ENCODE data around the gene GAB2.

DNA sequence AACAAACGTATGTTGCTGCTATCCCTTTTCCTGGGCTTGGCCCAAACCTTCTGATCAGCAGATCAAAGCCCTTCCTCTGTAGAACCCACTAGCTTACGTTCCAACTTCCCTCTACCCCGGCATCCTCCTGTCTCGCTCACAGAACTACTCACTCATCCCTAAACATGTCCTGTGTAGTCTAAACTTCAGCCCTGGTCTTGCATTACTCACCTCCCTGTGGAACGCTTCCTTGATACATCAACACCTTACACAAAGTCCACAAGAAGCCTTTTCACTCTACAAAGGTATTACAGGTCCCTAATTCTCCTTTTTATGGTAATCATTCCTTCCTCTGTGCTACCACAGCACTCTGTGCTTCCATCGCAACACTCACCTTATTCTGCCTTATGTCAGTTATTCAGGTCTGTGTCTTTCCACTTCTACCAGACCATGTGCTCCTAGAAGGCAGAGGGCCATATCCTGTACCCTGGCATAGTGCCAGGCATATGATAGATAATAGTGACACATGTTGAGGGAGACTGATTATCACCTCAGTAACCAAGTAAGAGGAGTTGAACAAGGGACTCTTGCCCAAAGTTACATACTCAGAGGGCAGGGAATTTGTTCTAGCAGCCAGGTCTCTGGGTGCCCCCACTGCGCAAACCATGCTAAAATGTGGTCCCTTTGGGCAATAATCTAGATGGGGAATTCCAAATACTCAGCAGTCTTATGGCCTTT lies 187.3 kb downstream of the GAB2 start:
- no peak for TF ChIP-seq POLR2AphosphoS5 (IDR thresholded peaks at IDR 0.05; ENCODE audit: low read depth, low read length)
- no peak for TF ChIP-seq SIN3A (IDR thresholded peaks at IDR 0.05; ENCODE audit: borderline replicate concordance, insufficient read depth, low read length)
- TF ChIP-seq, protein P1, sequence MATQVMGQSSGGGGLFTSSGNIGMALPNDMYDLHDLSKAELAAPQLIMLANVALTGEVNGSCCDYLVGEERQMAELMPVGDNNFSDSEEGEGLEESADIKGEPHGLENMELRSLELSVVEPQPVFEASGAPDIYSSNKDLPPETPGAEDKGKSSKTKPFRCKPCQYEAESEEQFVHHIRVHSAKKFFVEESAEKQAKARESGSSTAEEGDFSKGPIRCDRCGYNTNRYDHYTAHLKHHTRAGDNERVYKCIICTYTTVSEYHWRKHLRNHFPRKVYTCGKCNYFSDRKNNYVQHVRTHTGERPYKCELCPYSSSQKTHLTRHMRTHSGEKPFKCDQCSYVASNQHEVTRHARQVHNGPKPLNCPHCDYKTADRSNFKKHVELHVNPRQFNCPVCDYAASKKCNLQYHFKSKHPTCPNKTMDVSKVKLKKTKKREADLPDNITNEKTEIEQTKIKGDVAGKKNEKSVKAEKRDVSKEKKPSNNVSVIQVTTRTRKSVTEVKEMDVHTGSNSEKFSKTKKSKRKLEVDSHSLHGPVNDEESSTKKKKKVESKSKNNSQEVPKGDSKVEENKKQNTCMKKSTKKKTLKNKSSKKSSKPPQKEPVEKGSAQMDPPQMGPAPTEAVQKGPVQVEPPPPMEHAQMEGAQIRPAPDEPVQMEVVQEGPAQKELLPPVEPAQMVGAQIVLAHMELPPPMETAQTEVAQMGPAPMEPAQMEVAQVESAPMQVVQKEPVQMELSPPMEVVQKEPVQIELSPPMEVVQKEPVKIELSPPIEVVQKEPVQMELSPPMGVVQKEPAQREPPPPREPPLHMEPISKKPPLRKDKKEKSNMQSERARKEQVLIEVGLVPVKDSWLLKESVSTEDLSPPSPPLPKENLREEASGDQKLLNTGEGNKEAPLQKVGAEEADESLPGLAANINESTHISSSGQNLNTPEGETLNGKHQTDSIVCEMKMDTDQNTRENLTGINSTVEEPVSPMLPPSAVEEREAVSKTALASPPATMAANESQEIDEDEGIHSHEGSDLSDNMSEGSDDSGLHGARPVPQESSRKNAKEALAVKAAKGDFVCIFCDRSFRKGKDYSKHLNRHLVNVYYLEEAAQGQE (IDR thresholded peaks at IDR 0.05; ENCODE audit: insufficient read depth in 1 of 2, low read depth in 2 of 2, low read length in 2 of 2), result no peak
- no peak for TF ChIP-seq TAF1 (IDR thresholded peaks at IDR 0.05; ENCODE audit: borderline replicate concordance, insufficient read depth, low read length)
